ENCODE data around the gene CACNA1A.
"Not testable (repeated sequence)": the region's sequence is repeated elsewhere in the genome, so short reads cannot be mapped to it uniquely, and the experiment has no call there.

Gene CACNA1A

GRCh38 chr19:13492128-13492527 lies 14.2 kb downstream of the CACNA1A start:
- DNase-seq: no peak

GRCh38 chr19:13487985-13488384 lies 18.3 kb downstream of the CACNA1A start:
- no peak for DNase-seq

- DNase-seq: no peak
Observed at GRCh38 chr19:13484166-13484565, 22.1 kb downstream of the CACNA1A start.

- no peak for DNase-seq
Observed at GRCh38 chr19:13483215-13483614, 23.1 kb downstream of the CACNA1A start.

GRCh38 chr19:13478576-13478975 lies 27.7 kb downstream of the CACNA1A start:
- DNase-seq: no peak

- DNase-seq: no peak
Observed at GRCh38 chr19:13476071-13476470, 30.2 kb downstream of the CACNA1A start.

- no peak for DNase-seq
Observed at GRCh38 chr19:13475044-13475443, 31.2 kb downstream of the CACNA1A start.

GRCh38 chr19:13466697-13467096 lies 39.6 kb downstream of the CACNA1A start:
- no peak for DNase-seq

GRCh38 chr19:13463296-13463695 lies 43.0 kb downstream of the CACNA1A start:
- peak; percentile 28 for DNase-seq

- no peak for DNase-seq
Observed at GRCh38 chr19:13461536-13461935, 44.7 kb downstream of the CACNA1A start.

- no peak for DNase-seq
Observed at GRCh38 chr19:13460045-13460444, 46.2 kb downstream of the CACNA1A start.

- no peak for DNase-seq
Observed at GRCh38 chr19:13459351-13459750, 46.9 kb downstream of the CACNA1A start.

GRCh38 chr19:13451434-13451995 lies 54.8 kb downstream of the CACNA1A start:
- no peak for DNase-seq

GRCh38 chr19:13447978-13448377 lies 58.3 kb downstream of the CACNA1A start:
- no peak for DNase-seq

- peak; percentile 44 for DNase-seq
Observed at GRCh38 chr19:13441810-13442512, 64.3 kb downstream of the CACNA1A start.

- no peak for DNase-seq
Observed at GRCh38 chr19:13437919-13438618, 68.2 kb downstream of the CACNA1A start.

- DNase-seq: no peak
Observed at GRCh38 chr19:13436352-13436751, 69.9 kb downstream of the CACNA1A start.

- DNase-seq: peak; percentile 48
Observed at GRCh38 chr19:13430790-13431582, 75.3 kb downstream of the CACNA1A start.

- no peak for DNase-seq
Observed at GRCh38 chr19:13429563-13429962, 76.7 kb downstream of the CACNA1A start.

GRCh38 chr19:13428352-13428751 lies 77.9 kb downstream of the CACNA1A start:
- DNase-seq: peak; percentile 36

GRCh38 chr19:13427273-13428051 lies 78.8 kb downstream of the CACNA1A start:
- no peak for DNase-seq

- not testable (repeated sequence) for DNase-seq
Observed at GRCh38 chr19:13425875-13426274, 80.4 kb downstream of the CACNA1A start.

- DNase-seq: no peak
Observed at GRCh38 chr19:13425151-13425550, 81.1 kb downstream of the CACNA1A start.
